SW 1271 (cell line): ENCODE measurements around the gene CADM2.

ENCODE experiments used
- DNase-seq, 2 experiments: peaks; one replicate each; lab custom pipeline; 2025; lab: John Stamatoyannopoulos, UW

CADM2 gene

GRCh38 chr3:85189731-85190130, 230.9 kb downstream of the CADM2 start:
- no peak for DNase-seq

GRCh38 chr3:85193565-85193964, 234.8 kb downstream of the CADM2 start:
- DNase-seq: no peak

DNA sequence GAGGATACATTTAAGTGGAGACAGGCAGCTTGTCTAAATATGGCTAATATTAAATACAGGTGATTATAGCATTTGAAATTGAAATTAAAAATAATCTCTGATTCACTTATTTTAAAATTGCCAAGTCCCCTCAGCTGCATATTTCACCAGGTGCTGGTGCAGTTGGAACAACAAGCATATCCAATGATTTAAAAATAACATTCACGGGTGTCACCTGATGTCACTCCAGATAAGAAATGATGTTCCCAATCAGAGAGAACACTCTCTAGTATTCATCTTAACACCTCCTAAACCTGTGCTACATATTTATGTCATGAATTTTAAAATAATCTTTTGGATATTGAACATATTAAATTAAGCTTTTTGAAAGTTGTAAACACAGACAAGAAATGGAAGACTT, 249.9 kb downstream of the CADM2 start:
- no peak for DNase-seq

DNA sequence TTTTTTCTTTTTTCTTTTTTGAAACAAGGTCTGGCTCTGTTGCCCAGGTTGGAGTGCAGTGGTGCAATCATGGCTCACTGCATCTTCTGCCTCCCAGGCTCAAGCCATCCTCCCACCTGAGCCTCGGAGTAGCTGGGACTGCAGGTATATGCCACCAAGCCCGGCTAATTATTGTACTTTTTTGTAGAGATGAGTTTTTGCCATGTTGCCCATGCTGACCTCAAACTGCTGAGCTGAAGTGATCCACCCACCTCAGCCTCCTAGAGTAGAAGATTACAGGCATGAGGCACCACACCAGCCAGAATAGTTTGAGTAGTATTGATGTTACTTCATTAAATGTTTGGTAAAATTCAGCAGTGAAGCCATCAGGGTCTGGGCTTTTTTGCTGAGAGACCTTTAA, 251.8 kb downstream of the CADM2 start:
- no peak for DNase-seq

DNA sequence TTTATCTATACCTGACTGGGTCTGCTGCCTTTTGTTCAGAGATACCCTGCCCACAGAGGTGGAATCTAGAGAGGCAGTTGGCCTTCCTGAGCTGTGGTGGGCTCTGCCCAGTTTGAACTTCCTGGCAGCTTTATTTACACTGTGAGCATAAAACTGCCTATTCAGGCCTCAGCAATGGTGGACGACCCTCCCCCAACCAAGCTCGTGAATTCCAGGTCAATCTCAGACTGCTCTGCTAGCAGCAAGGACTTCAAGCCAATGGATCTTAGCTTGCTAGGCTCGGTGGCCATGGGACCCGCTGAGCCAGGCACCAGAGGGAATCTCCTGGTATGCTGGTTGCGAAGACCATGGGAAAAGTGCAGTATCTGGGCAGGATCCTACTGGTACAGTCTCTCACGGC, 270.2 kb downstream of the CADM2 start:
- DNase-seq: no peak

DNA sequence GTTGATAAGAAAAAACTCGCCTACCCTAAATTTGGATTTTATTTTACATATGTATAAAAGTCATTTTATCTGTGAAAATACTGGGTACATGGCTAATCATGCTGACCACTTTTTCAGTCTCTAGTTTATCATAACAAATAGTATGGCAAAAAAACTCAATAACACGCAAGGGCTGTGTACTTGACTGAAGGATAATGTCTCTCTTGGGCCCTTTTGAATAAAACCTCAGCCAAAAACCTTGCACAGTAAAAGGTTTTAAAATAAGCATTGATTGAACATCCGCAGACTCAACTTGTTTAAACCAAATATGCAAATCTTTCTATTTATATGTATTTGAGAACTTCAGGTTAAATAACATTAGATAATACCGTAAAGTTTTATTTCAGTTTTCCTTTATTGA, 285.3 kb downstream of the CADM2 start:
- DNase-seq: no peak

GRCh38 chr3:85244519-85244918, 285.7 kb downstream of the CADM2 start:
- no peak for DNase-seq

DNA sequence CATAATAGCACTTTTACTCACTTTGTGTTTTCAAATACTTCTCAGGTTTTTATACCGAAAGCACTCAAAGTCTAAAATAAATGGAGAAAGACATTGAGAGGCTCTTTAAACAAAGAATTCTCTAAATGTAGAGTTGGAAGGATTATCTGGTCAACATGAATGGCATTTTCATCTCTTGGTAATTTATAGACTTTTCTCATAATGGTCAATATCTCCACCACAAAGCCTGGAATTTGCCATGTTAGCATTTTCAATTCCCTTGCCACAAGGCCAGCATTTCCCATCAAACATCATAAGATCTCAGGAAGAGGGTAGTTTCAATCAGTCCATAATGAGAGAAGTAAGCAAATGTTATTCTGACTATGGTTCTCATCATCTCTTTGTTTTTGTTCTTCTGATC, 293.0 kb downstream of the CADM2 start:
- no peak for DNase-seq

GRCh38 chr3:85252686-85253085, 293.9 kb downstream of the CADM2 start:
- no peak for DNase-seq

GRCh38 chr3:85254738-85255137, 295.9 kb downstream of the CADM2 start:
- DNase-seq: no peak

DNA sequence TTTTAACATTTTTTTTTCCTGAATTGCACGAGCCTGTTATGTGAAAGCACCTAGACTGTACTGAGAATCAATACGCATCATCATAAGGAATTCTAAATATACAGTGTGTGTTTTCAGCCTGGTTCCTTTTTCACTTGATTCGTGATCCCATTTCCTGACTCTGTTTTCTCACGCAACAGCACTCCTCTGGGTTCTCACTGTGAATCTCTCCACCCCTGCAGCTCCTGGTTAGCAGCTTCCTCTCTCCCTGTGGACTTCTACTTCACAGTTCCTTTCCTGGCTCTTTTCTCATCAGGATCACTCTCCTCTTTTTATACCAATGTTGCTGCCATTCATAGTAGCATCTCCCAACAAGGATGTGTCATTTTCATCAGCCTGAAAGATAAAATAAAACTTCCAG, 297.2 kb downstream of the CADM2 start:
- DNase-seq: no peak

- DNase-seq: no peak
These were observed 299.5 kb downstream of the CADM2 start for GRCh38 chr3:85258326-85258725.

GRCh38 chr3:85258819-85259218, 300.0 kb downstream of the CADM2 start:
- no peak for DNase-seq

GRCh38 chr3:85259748-85260147, 301.0 kb downstream of the CADM2 start:
- DNase-seq: no peak

DNA sequence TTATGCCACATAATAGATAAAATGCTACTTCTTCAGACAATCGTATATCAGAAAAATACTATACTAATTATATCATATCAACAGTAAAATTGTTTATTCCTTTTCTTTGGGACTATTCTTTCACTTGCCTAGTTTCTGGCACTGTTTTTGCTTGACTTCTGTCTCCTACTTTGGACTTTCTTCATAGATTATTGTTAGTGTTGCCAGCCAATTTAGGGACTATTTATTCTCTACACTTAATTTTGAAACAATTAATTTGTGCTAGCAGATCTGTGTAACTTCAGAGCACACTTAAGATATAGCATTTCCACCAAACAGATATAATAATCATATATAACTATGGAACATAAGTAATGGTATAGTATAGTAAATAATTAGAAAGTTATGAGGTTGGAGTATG, 305.6 kb downstream of the CADM2 start:
- DNase-seq: no peak

GRCh38 chr3:85270488-85270887, 311.7 kb downstream of the CADM2 start:
- no peak for DNase-seq

DNA sequence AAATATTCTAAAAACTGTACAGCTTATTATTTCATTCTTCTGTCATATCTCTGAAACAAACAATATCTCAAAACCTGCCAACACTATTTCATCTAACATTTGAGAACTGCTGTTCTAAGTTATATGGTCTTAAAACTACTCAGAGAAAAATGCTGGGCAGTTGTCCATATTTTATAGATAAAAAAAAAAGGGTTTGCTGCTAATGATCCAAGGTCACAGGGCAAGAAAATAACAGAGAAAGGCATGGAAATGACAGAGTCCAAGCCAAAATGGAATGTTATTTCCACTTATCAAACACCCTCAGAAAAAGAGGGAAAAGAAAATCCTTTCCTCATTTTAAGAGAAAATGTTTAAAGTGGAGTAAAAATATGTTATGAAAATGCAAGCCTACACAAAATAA, 313.1 kb downstream of the CADM2 start:
- DNase-seq: no peak

DNA sequence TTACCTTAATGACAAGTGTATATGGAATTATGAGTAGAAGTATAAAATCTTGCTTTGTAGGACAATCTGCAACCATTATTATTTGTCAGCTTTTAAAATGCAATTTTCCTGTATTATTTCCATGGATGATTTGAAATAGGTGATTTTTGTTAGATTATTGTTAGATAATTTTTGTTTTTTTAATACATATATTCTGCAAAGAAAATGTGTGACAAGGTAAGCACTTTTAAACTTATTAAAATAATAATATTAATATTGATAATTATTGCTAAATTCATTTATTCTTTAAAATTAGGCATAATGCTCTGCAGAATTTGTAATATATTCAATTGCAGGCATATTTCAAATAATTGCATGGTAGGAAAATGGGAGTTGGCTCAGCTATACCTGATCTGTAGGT, 329.5 kb downstream of the CADM2 start:
- no peak for DNase-seq

GRCh38 chr3:85297291-85297690, 338.5 kb downstream of the CADM2 start:
- DNase-seq: no peak

GRCh38 chr3:85298032-85298431, 339.2 kb downstream of the CADM2 start:
- no peak for DNase-seq

DNA sequence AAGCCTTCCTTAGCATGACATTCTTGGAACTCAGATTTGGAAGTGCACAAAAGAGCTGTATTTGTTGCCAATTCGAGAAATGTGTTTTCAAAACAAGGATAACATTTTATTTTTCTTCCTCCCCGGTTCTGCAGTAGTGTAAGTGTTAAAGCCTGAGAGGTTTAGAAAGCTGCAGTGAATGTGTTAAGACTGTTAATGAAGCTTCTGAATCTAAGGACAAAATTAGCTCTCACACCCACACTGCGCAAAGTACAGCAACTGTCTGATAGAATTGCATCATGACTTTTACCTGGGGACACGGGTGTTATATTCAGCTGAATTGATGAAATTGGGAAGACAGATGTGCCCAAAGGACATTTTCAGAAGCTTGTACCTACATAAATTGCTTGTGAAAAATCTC, 344.4 kb downstream of the CADM2 start:
- DNase-seq: no peak

DNA sequence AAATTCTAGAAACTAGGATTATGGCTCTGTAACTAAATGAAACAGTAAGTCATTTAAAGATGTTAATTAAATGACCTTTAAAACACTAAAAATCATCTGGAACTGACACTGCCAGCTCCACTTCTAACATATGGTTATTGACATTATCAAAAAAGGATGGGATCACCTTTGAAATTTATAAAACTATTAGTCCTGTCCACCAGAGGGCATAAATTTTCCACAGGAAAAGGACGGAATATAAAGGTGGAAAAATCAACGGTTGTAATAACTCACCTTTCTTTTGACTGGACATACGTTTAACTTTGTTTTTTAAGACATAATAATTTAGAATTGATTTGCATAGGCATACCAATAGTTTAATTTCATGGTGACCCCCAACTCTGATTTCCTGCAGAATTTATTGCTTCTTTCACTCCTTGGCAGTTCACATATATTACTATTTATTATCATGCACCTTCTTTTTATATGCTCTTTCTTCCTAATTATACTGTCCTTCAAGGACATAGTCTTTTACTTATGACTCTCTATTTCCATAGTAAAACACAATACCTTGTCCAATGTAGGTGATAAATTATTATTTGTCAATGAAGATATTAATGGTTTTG, 345.7 kb downstream of the CADM2 start:
- peak in 1 of 2 experiments; percentile 2 for DNase-seq

- DNase-seq: no peak
These were observed 353.5 kb downstream of the CADM2 start for GRCh38 chr3:85312331-85312730.

GRCh38 chr3:85313380-85313779, 354.6 kb downstream of the CADM2 start:
- no peak for DNase-seq

DNA sequence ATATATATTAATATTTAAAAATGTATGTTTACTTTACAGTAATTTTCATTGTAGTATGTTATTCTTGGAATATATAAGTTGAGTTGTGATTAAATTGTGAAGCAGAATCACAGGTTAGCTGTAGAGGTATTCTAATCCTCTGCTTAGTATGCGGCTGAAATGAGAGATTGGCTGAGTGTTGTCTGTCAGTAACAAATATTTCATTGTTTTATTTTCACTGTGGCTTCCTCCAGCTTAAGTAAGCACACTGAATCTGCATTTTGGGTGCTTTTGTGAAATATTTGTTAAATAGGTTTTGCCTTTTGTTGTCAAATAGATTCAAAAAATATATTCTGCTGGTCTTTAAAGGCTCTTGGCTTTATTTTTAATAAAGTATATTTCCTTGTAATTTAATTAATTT, 357.5 kb downstream of the CADM2 start:
- no peak for DNase-seq
